ENCODE results near the gene ZNRF1.

DNA sequence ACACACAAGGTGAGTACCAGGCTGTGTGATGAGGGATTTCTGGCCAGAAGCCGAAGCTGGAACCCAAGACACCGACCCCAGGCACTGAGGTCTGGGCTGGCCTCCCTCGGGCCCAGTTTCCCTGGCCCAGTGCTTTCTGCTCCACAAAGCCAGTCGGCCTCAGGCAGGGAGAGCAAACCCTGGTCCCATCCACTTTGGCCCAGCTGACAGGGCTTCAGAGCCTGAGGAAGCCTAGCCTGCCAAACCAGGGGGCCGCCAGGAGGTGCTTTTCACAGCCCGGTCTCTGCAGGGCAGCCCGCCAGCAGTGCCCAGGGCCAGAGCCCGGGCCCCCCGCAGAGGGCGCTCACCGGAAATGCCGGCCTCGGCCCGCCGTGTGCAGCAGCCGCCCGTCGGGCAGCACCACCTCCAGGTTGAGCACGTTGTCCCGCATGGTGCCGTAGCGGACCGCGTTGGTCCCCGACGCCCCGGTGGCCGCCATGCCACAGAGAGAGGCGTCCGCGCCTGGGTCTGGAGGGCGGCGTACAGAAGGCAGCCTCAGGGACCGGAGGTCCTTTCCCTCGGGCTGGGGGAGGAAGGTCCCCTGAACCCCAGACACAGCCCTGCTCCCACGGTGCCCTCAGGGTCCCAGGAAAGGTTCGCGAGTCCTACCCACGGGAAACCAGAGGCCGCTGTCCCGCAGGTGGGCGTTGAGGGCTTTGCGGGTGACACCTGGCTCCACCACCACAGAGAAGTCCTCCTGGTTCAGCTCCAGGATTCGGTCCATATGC, 115.5 kb downstream of the ZNRF1 start:
- no peak for TF ChIP-seq FOXP2 (optimal IDR thresholded peaks at IDR 0.05; ENCODE audit: borderline replicate concordance, extremely low read depth, extremely low read length, insufficient read depth)
- no peak for TF ChIP-seq POLR2AphosphoS5 (IDR thresholded peaks at IDR 0.05; ENCODE audit: low read depth, low read length)
- no peak for TF ChIP-seq TAF1 (IDR thresholded peaks at IDR 0.05; ENCODE audit: borderline replicate concordance, insufficient read depth, low read length)

Measured in PFSK-1 (cell line).